NOMO-1 treated with dmso at 0.1 percent for 144 hours (cell line): Measurements from ENCODE around the gene PALS2.

Experiments used
- DNase-seq: peaks from one replicate; lab custom pipeline; 2025; ENCODE audit not compliant: unreplicated experiment; lab: John Stamatoyannopoulos, UW

The PALS2 gene

GRCh38 chr7:24582166-24582565 is 8.9 kb downstream of the PALS2 start:
- no peak for DNase-seq

GRCh38 chr7:24587853-24588252 is 14.6 kb downstream of the PALS2 start:
- no peak for DNase-seq

- no peak for DNase-seq
Measured at GRCh38 chr7:24591152-24591551, 17.9 kb downstream of the PALS2 start.

GRCh38 chr7:24595671-24596418 is 22.6 kb downstream of the PALS2 start:
- DNase-seq, result no peak

GRCh38 chr7:24597014-24597413 is 23.8 kb downstream of the PALS2 start:
- DNase-seq, result no peak

GRCh38 chr7:24601600-24601999 is 28.3 kb downstream of the PALS2 start:
- no peak for DNase-seq

- no peak for DNase-seq
Measured at GRCh38 chr7:24602860-24603456, 29.7 kb downstream of the PALS2 start.

GRCh38 chr7:24604630-24605029 is 31.4 kb downstream of the PALS2 start:
- no peak for DNase-seq

GRCh38 chr7:24608504-24608903 is 35.3 kb downstream of the PALS2 start:
- DNase-seq, result no peak

GRCh38 chr7:24609059-24609458 is 35.8 kb downstream of the PALS2 start:
- no peak for DNase-seq

GRCh38 chr7:24609570-24609969 is 36.3 kb downstream of the PALS2 start:
- DNase-seq, result no peak

- DNase-seq, result no peak
Measured at GRCh38 chr7:24611130-24611529, 37.9 kb downstream of the PALS2 start.

GRCh38 chr7:24617957-24618616 is 44.8 kb downstream of the PALS2 start:
- DNase-seq, result no peak

GRCh38 chr7:24619978-24620377 is 46.7 kb downstream of the PALS2 start:
- no peak for DNase-seq

- DNase-seq, result no peak
Measured at GRCh38 chr7:24622646-24623182, 49.5 kb downstream of the PALS2 start.
